ENCODE measurements around the gene ELMO3. TPM values are rescaled to one million over a fixed set of nuclear protein-coding genes. Genes with fewer than 3 reads are reported as not detected.

Gene ELMO3
- total and polyA plus RNA-seq, 8 donors, result 14.6 to 52.4 (median 23.6) TPM

DNA sequence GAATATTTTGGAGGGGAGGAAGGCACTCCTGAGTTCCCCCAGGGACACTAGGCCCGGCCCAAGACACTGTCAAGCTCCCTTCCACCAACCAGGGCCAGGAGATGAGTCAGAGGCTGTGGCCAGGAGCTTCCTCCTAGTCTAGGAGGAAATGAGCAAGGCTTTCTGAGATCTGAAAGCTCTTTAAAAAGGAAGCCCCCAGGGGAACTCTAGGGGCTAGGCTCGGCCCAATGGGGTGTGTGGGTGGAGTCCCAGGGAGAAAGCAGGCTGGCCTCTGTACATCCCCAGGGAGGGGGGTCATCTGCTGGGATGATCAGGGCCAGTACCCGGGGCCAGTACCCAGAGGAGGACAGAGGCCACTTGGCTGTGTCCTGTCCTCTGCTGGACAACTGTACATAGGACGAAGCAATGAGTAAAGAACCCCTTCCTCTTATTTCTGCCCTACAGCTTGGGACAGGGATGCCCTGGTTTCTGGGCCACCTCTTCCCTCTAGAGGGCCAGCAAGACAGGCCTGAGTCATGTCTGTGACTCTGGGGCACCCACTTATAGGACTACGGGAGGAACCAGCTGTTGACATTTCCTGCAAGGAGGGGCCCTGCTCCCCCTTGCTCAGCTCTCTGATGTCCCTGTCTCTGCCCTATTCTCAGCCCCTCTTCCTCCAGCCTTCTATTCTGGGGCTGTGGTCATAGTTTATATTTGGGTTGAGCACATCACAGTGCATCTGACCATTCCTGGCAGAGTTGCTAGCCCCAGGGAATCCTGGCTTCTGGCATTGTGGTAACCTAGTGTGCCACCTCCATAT, 45.7 kb downstream of the ELMO3 start:
- H3K36me3 ChIP-seq, result no peaks in the 10 kb centered on the region
- no peak for ATAC-seq
- peak overlapping the region in 1 of 4 donors; percentile 1 for H3K4me3 ChIP-seq
- WGBS, 2 donors, result 55 to 76% methylated on average over 5 of the region's 5 CpGs
- no peak for FAIRE-seq
- intact Hi-C loops (cut with DNase I), result no loop called here
- no peaks in the 10 kb centered on the region for H3K27me3 ChIP-seq
- peaks cover 0 to 30% (median 11%) of the 10 kb centered on the region in 3 donors for H3K4me1 ChIP-seq
- H3K9me3 ChIP-seq, result no peaks in the 10 kb centered on the region
- peak overlapping the region in 3 of 4 donors; percentile 16 to 82 (median 70) for H3K27ac ChIP-seq
- peak in 4 of 6 donors; percentile 38 to 65 (median 52) for DNase-seq
- TF ChIP-seq, protein P1, sequence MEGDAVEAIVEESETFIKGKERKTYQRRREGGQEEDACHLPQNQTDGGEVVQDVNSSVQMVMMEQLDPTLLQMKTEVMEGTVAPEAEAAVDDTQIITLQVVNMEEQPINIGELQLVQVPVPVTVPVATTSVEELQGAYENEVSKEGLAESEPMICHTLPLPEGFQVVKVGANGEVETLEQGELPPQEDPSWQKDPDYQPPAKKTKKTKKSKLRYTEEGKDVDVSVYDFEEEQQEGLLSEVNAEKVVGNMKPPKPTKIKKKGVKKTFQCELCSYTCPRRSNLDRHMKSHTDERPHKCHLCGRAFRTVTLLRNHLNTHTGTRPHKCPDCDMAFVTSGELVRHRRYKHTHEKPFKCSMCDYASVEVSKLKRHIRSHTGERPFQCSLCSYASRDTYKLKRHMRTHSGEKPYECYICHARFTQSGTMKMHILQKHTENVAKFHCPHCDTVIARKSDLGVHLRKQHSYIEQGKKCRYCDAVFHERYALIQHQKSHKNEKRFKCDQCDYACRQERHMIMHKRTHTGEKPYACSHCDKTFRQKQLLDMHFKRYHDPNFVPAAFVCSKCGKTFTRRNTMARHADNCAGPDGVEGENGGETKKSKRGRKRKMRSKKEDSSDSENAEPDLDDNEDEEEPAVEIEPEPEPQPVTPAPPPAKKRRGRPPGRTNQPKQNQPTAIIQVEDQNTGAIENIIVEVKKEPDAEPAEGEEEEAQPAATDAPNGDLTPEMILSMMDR (IDR thresholded peaks at IDR 0.05), result no peak

DNA sequence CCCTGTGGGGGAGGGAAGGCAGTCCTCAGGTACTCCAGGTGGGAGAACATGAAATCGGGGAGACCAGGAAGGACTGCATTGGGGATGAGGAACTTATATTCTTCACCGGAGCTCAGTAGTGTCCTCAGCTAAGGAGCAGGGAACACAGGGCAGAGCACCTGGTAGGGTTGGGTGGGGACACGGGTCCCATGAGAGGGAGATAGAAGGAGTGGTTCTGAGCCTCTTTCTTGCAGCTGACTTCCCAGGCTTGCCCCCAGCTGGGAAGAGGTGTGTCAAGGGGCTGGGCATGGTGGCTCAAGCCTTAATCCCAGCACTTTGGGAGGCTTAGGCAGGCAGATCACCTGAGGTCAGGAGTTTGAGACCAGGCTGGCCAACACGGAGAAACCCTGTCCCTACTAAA, 46.3 kb downstream of the ELMO3 start:
- Histone ChIP-seq H3K36me3 (no peaks in the 10 kb centered on the region), H3K27ac (peak overlapping the region in 2 of 4 donors; percentile 82 to 90), H3K4me3 (peak overlapping the region in 1 of 4 donors; percentile 97), H3K9me3 (no peaks in the 10 kb centered on the region), H3K4me1 (peaks cover 0 to 30% (median 11%) of the 10 kb centered on the region in 3 donors), H3K27me3 (no peaks in the 10 kb centered on the region)
- DNase-seq (peak in 1 of 6 donors; percentile 17), FAIRE-seq (no peak), ATAC-seq (no peak)
- intact Hi-C loops (cut with DNase I), result no loop called here
- TF ChIP-seq, protein P1 (IDR thresholded peaks at IDR 0.05), result no peak
- WGBS, 2 donors, result 82 to 88% methylated on average over 4 of the region's 4 CpGs

DNA sequence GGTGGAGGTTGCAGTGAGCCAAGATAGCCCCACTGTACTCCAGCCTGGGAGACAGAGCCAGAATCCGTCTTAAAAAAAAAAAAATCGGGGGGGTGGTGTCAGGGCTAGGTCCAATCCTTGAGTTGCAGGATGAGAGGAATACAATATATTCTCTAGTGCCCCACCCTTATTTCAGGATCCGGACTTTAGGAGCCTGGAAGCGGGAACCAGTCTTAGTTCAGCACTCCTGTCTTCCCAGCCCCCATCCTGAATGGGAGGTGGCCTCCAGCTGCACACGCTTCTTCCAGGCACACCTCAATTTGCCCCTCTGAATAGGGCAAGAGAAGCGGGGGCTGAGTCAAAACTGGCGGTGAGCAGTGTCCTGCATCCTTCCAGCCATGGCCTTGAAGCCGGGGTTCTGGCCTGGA, 46.7 kb downstream of the ELMO3 start:
- WGBS, 2 donors, result 13 to 14% methylated on average over 8 of the region's 8 CpGs
- Histone ChIP-seq H3K27me3 (no peaks in the 10 kb centered on the region), H3K27ac (peak overlapping the region; percentile 82 to 90 (median 86)), H3K36me3 (no peaks in the 10 kb centered on the region), H3K4me1 (peaks cover 0 to 27% (median 11%) of the 10 kb centered on the region in 3 donors), H3K4me3 (peak overlapping the region; percentile 47 to 97 (median 69)), H3K9me3 (no peaks in the 10 kb centered on the region)
- FAIRE-seq (no peak), ATAC-seq (no peak), DNase-seq (no peak)
- TF ChIP-seq, protein P1 (IDR thresholded peaks at IDR 0.05), result no peak
- intact Hi-C loops (cut with DNase I), result no loop called here

DNA sequence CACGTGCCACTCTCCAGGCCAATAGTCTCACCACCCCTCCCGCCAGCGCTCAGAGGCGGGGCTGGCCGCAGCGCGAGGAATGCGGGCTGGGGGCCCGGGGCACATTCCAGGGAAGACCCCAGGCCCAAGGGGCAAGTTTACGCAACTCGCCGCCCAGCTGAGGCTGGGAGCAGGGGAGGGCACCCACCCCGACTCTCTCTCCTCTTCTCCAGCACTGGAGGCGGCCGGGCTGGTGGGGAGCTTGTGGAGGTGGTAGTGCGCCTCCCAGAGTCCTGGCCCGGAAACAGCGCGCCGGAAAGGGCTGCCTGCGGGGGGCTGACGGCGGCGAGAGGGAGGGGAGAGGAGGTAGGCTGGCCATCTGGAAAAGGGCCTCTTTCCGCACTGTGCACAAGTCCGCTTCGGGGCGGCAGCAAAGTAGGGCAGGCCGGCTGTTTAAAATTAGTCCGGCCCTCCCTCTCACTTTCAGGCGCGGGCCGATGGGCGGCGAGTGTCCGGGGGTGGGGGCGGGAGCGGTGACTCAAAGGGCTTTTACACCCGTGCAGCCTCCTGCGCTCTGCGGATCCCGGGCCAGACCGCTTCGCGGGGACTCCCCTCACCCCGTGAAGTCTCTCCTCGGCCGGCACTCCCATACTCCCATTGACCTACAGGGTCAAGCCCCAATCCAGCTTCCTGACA, 47.3 kb downstream of the ELMO3 start:
- Histone ChIP-seq H3K36me3 (no peaks in the 10 kb centered on the region), H3K27me3 (no peaks in the 10 kb centered on the region), H3K4me3 (peak overlapping the region; percentile 47 to 97 (median 69)), H3K4me1 (peaks cover 0 to 22% (median 8%) of the 10 kb centered on the region in 3 donors), H3K27ac (peak overlapping the region; percentile 82 to 90 (median 86)), H3K9me3 (no peaks in the 10 kb centered on the region)
- TF ChIP-seq, protein P1 (IDR thresholded peaks at IDR 0.05), result no peak
- FAIRE-seq (no peak), DNase-seq (peak; percentile 73 to 85 (median 78)), ATAC-seq (peak; percentile 27 to 52 (median 44))
- 1% methylated on average over 35 to 48 of the region's 48 CpGs for WGBS, 2 donors
- intact Hi-C loops (cut with DNase I), result no loop called here

Measured in pancreas (tissue), 10 donors.